Prostate gland (tissue), 2 donors: Measurements from ENCODE around the gene RFX7.

Experiments
- CTCF ChIP-seq, 4 experiments: fragments of 200-600 bp in 2 of 4; fragments of 450-650 bp in 2 of 4; sonication (generic) in 2 of 4; IDR thresholded peaks; 1 replicate in 3 of 4; 2 replicates in 1 of 4; pipeline ENCODE4 v1.5.1; 2016 to 2019; ENCODE audit warnings: antibody characterized with exemption in 4 of 4, mild to moderate bottlenecking in 2 of 4, moderate library complexity in 2 of 4
- POLR2A ChIP-seq: fragments of 450-650 bp; IDR thresholded peaks from one replicate; pipeline ENCODE4 v1.6.1; 2016; ENCODE audit warnings: antibody characterized with exemption, mild to moderate bottlenecking
- POLR2AphosphoS5 ChIP-seq: sonication (generic); formaldehyde crosslinking; IDR thresholded peaks from one replicate; pipeline ENCODE4 v1.6.1; 2017; ENCODE audit warnings: antibody characterized with exemption

GRCh38 chr15:56082263-56082761 lies 161.4 kb downstream of the RFX7 start:
- TF ChIP-seq CTCF (IDR thresholded peaks at IDR 0.05) (no peak), POLR2AphosphoS5 (no peak), POLR2A (no peak)
